ENCODE measurements around the gene MCC. TPM values are rescaled to one million over a fixed set of nuclear protein-coding genes. Genes with fewer than 3 reads are reported as not detected.

The MCC gene
- total RNA-seq, 4 donors from 2014 or later: 6.8 to 11.9 (median 9.0) TPM

DNA sequence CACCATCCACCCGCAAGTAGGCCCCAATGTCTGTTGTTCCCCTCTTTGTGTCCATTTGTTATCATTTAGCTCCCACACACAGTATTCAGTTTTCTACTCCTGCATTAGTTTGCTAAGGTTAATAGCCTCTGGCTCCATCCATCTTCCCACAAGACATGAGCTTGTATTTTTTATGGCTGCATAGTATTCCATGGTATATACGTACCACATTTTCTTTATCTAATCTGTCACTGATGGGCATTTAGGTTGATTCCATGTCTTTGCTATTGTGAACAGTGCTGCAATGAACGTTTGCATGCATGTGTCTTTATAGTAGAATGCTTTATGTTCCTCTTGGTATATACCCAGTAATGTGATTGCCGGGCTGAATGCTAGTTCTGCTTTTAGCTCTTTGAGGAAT lies 361.2 kb downstream of the MCC start:
- no peak for ATAC-seq
- Histone ChIP-seq H3K36me3 (no peaks in the 10 kb centered on the region), H3K4me3 (no peak overlapping the region), H3K9me3 (no peaks in the 10 kb centered on the region), H3K27me3 (no peaks in the 10 kb centered on the region), H3K27ac (no peak overlapping the region), H3K4me1 (peaks cover 0 to 21% of the 10 kb centered on the region in 2 donors)
- intact Hi-C loops (cut with DNase I; ENCODE audit: low total_unique reads) (no loop called here), in situ Hi-C loops (cut with MboI; ENCODE audit: low sequenced_read_pairs in 4 of 4) (no loop called here)
- TF ChIP-seq, protein P1, sequence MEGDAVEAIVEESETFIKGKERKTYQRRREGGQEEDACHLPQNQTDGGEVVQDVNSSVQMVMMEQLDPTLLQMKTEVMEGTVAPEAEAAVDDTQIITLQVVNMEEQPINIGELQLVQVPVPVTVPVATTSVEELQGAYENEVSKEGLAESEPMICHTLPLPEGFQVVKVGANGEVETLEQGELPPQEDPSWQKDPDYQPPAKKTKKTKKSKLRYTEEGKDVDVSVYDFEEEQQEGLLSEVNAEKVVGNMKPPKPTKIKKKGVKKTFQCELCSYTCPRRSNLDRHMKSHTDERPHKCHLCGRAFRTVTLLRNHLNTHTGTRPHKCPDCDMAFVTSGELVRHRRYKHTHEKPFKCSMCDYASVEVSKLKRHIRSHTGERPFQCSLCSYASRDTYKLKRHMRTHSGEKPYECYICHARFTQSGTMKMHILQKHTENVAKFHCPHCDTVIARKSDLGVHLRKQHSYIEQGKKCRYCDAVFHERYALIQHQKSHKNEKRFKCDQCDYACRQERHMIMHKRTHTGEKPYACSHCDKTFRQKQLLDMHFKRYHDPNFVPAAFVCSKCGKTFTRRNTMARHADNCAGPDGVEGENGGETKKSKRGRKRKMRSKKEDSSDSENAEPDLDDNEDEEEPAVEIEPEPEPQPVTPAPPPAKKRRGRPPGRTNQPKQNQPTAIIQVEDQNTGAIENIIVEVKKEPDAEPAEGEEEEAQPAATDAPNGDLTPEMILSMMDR (IDR thresholded peaks at IDR 0.05 in 4 of 5, conservative IDR thresholded peaks at IDR 0.05 in 1 of 5): no peak
- TF ChIP-seq POLR2A (IDR thresholded peaks at IDR 0.05): no peak
- DNase-seq: no peak

GRCh38 chr5:113125371-113125770 lies 362.9 kb downstream of the MCC start:
- DNase-seq (no peak), ATAC-seq (no peak)
- intact Hi-C loops (cut with DNase I; ENCODE audit: low total_unique reads) (no loop called here), in situ Hi-C loops (cut with MboI; ENCODE audit: low sequenced_read_pairs in 4 of 4) (no loop called here)
- Histone ChIP-seq H3K9me3 (no peaks in the 10 kb centered on the region), H3K27ac (no peak overlapping the region), H3K4me3 (no peak overlapping the region), H3K4me1 (peaks cover 0 to 21% of the 10 kb centered on the region in 2 donors), H3K36me3 (no peaks in the 10 kb centered on the region), H3K27me3 (no peaks in the 10 kb centered on the region)
- TF ChIP-seq, protein P1 (IDR thresholded peaks at IDR 0.05 in 4 of 5, conservative IDR thresholded peaks at IDR 0.05 in 1 of 5): no peak
- no peak for TF ChIP-seq POLR2A (IDR thresholded peaks at IDR 0.05)

DNA sequence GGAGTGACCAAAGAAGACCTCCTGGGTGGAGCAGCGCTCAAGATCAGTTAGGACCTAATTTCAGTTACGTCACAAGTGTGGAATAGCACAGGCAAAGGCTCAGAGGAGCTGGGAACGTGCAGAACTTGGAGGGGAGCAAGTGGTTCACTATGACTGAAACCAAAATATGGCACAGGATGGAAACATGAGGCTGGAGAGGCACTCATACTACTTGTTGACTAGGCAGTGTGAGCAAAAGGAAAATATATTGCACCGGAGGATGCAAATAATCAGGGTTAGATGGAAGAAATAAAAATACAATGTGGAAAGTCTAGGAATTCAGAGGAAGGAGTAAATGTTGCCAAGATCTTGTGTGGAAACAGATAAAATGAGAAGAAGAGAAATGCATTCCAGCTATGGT lies 363.3 kb downstream of the MCC start:
- TF ChIP-seq POLR2A (IDR thresholded peaks at IDR 0.05): no peak
- TF ChIP-seq, protein P1 (IDR thresholded peaks at IDR 0.05 in 4 of 5, conservative IDR thresholded peaks at IDR 0.05 in 1 of 5): no peak
- intact Hi-C loops (cut with DNase I; ENCODE audit: low total_unique reads): no loop called here
- no peak for ATAC-seq
- Histone ChIP-seq H3K27me3 (no peaks in the 10 kb centered on the region), H3K27ac (no peak overlapping the region), H3K9me3 (no peaks in the 10 kb centered on the region), H3K4me1 (peaks cover 0 to 26% of the 10 kb centered on the region in 2 donors), H3K4me3 (no peak overlapping the region), H3K36me3 (no peaks in the 10 kb centered on the region)
- no peak for DNase-seq
- in situ Hi-C loops (cut with MboI; ENCODE audit: low sequenced_read_pairs in 4 of 4): no loop called here

DNA sequence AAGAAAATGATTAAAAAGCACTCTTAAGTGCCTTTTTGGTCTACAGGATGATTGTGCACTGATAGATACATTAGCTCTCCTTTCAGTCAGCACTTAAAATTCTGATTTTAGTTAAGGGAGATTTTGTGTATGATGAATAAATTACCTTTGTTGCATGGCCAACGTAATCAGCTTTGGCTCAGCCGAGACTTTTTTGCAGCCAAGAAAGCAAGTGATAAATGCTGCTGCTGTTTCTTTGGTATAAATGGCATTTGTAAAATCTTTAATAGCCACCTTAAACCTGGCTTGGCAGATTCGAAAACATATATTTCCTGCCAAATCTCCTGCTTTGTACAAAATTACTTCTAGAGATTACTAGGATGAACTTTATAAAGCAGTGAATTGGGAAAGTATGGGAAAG lies 364.0 kb downstream of the MCC start:
- intact Hi-C loops (cut with DNase I; ENCODE audit: low total_unique reads): no loop called here

More for the DNA sequence above, 364.0 kb downstream of the MCC start:
- H3K27ac ChIP-seq: no peak overlapping the region
- no peaks in the 10 kb centered on the region for H3K9me3 ChIP-seq
- TF ChIP-seq POLR2A (IDR thresholded peaks at IDR 0.05): no peak
- TF ChIP-seq, protein P1 (IDR thresholded peaks at IDR 0.05 in 4 of 5, conservative IDR thresholded peaks at IDR 0.05 in 1 of 5): no peak
- no peaks in the 10 kb centered on the region for H3K36me3 ChIP-seq
- no peaks in the 10 kb centered on the region for H3K27me3 ChIP-seq
- in situ Hi-C loops (cut with MboI; ENCODE audit: low sequenced_read_pairs in 4 of 4): no loop called here
- peaks cover 0 to 32% of the 10 kb centered on the region in 2 donors for H3K4me1 ChIP-seq
- DNase-seq (no peak), ATAC-seq (no peak)
- H3K4me3 ChIP-seq: no peak overlapping the region
